LNCaP clone FGC (cell line): Measurements from ENCODE around the gene LIFR.

Source experiments
- DNase-seq: peaks from one replicate; pipeline ENCODE4 v3.0.0-alpha.2; 2011; ENCODE audit warnings: low read depth
- H3K4me3 ChIP-seq: 2 replicates; pipeline ENCODE4 v1.5.1; 2011; ENCODE audit warnings: mild to moderate bottlenecking, low read depth, low read length, control low read depth
- CTCF ChIP-seq: IDR thresholded peaks from 2 replicates; pipeline ENCODE4 v1.5.1; 2012; ENCODE audit warnings: mild to moderate bottlenecking; ENCODE audit not compliant: control insufficient read depth, insufficient read depth; ENCODE audit errors: extremely low read depth

LIFR gene

GRCh38 chr5:38451074-38451725 is 105.2 kb downstream of the LIFR start:
- DNase-seq = no peak
- no peak for TF ChIP-seq CTCF
- no peak overlapping the region for H3K4me3 ChIP-seq

GRCh38 chr5:38450627-38451026 is 105.8 kb downstream of the LIFR start:
- DNase-seq = no peak
- H3K4me3 ChIP-seq = no peak overlapping the region
- no peak for TF ChIP-seq CTCF

DNA sequence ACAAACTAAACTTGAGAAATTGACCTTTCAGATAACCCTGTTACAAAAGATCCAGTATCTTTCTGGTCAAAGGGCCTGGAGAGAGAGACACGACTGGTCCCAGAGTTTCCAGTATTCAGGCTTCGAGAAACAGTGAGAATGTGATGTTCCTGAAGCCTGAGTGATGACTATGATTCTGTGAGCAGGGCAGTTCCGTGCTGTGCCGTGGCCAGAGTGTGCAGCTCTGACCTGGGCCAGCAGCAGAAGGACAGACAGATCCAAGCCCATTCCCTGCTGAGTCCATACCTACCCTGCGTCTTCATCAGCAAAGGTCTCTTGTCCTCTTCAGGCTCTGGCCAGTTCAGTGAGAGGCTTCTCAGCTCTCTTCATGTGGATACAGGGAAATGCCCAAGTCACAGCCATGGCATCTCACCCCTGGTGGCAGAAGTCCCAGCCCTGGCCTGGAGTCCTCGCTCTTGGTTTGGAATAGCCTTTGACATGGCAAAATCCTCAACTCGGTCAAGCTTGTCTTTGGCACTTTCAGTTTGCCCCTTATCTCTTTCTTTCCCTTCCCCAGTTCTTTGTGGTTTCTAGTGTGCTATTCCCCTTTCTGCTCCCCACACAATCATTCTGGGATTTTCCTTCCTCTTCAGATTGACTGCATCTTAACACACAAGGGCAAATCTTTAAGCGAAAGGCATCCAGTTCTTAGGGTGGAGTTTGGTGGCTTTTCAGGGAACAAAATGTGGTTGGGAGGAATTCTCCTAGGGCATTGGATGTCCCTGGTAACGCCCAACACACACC is 107.7 kb downstream of the LIFR start:
- H3K4me3 ChIP-seq = no peak overlapping the region
- no peak for DNase-seq
- TF ChIP-seq CTCF = no peak

DNA sequence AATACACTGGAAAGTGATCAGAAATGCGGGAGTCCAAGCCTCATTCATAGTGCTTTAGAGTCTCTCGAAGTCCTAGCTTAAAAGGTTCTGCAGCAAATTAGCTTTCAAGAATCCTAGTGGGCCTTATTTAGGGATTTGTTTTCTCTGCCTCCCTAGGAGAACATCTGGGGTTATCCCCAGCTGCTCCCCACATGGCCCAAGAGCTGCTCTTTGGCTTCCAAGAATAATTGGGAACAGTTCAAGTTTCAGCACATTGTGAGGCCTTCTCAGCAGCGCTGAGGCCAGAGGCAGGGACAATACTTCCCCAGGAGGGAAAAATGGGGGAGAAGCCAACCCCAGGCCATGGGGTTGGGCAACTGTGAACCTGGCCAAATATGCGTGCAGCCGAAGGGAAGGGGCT is 108.7 kb downstream of the LIFR start:
- no peak for TF ChIP-seq CTCF
- DNase-seq = no peak
- H3K4me3 ChIP-seq = no peak overlapping the region

DNA sequence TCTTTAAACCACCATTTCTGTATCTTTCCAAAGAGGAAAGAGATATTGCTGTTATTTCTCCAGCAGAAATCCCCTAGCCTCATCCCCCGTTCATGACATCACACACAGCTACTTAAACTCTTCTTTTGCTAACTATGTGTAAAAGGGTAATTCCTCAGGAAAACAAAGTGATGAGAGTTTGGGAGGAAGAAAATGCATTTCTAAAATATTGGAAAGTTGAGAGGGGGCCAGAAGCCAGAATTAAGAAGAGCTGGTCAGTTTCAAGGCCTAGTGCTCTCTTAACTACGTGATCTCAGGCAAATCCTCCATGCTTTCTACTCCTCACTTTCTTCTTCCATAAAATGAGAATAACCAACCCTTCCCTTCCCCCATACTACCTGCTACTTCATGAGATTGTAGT is 109.4 kb downstream of the LIFR start:
- no peak for DNase-seq
- TF ChIP-seq CTCF = no peak
- H3K4me3 ChIP-seq = no peak overlapping the region

- no peak overlapping the region for H3K4me3 ChIP-seq
- TF ChIP-seq CTCF = no peak
- DNase-seq = no peak
These were observed 110.4 kb downstream of the LIFR start for GRCh38 chr5:38446029-38446522.
